K562 (cell line): ENCODE measurements around the gene GATAD2B. TPM values are rescaled to one million over a fixed set of nuclear protein-coding genes. Genes with fewer than 3 reads are reported as not detected.

Experiments
- BMI1 ChIP-seq: fragments of 150-350 bp; IDR thresholded peaks from 2 replicates; pipeline ENCODE4 v1.6.1; 2014; ENCODE audit warnings: low read length
- CAMTA2 ChIP-seq: fragments of 250-450 bp; sonication (Bioruptor Pico); conservative IDR thresholded peaks from 2 replicates; pipeline ENCODE4 v1.5.1; 2022
- CBFA2T2 ChIP-seq: fragments of 450-650 bp; conservative IDR thresholded peaks from 2 replicates; pipeline ENCODE4 v1.6.1; 2017; ENCODE audit warnings: mild to moderate bottlenecking
- CCAR2 ChIP-seq: fragments of 200-400 bp; formaldehyde crosslinking; IDR thresholded peaks from 2 replicates; pipeline ENCODE4 v1.6.1; 2017; ENCODE audit warnings: mild to moderate bottlenecking, low read depth, low read length
- EZH2 ChIP-seq: IDR thresholded peaks from 2 replicates; pipeline ENCODE4 v1.6.1; 2012; ENCODE audit warnings: low read depth, mild to moderate bottlenecking, inconsistent platforms, low read length, borderline replicate concordance
- FOXJ3 ChIP-seq: sonication (generic); formaldehyde crosslinking; IDR thresholded peaks from 2 replicates; pipeline ENCODE4 v1.4.0; 2020; ENCODE audit warnings: mild to moderate bottlenecking, missing genetic modification reagents
- HCFC1 ChIP-seq: IDR thresholded peaks from 2 replicates; pipeline ENCODE4 v1.6.1; 2012; ENCODE audit warnings: low read depth, low read length, improper control_type of control experiment
- KDM4B ChIP-seq, 2 experiments: fragments of 450-650 bp in 1 of 2; sonication (generic) in 1 of 2; IDR thresholded peaks; 2 replicates each; pipeline ENCODE4 v1.6.1; 2016 to 2017; ENCODE audit warnings: borderline replicate concordance in 2 of 2, antibody characterized with exemption in 1 of 2, low read depth in 1 of 2, mild to moderate bottlenecking in 1 of 2
- MEIS2 ChIP-seq: fragments of 450-650 bp; IDR thresholded peaks from 2 replicates; pipeline ENCODE4 v1.6.1; 2014; ENCODE audit warnings: mild to moderate bottlenecking; ENCODE audit not compliant: partially characterized antibody
- MYC ChIP-seq, 2 experiments: fragments of 250-450 bp in 1 of 2; sonication (Bioruptor Pico) in 1 of 2; IDR thresholded peaks; 2 replicates each; pipeline versions ENCODE4 v1.5.1 to v1.6.1; 2012 to 2021; ENCODE audit warnings: low read depth in 2 of 2, borderline replicate concordance in 1 of 2, improper control_type of control experiment in 1 of 2, low read length in 1 of 2, mild to moderate bottlenecking in 1 of 2, moderate library complexity in 1 of 2
- RBM14 ChIP-seq: fragments of 200-400 bp; formaldehyde crosslinking; IDR thresholded peaks from 2 replicates; pipeline ENCODE4 v1.6.1; 2018; ENCODE audit warnings: low read depth, mild to moderate bottlenecking, low read length, moderate library complexity, borderline replicate concordance; ENCODE audit not compliant: insufficient read depth
- ZNF165 ChIP-seq: fragments of 250-450 bp; sonication (Bioruptor Pico); IDR thresholded peaks from 2 replicates; pipeline ENCODE4 v1.4.0; 2020; ENCODE audit warnings: borderline replicate concordance
- ZNF586 ChIP-seq: fragments of 450-650 bp; formaldehyde crosslinking; conservative IDR thresholded peaks from 2 replicates; pipeline ENCODE4 v1.4.0; 2020; ENCODE audit warnings: mild to moderate bottlenecking, moderate library complexity
- polyA plus RNA-seq, 8 experiments: library from polyadenylated mRNA; depleted of rRNA in 4 of 8; stranded (reverse) in 5 of 8; unstranded in 3 of 8; fragments of >200 nt; fragmentation: Nextera tagmentation in 2 of 8; fragmentation: Illumina TruSeq in 1 of 8; extraction: Ambion mirVana in 2 of 8; extraction: Trizol in 1 of 8; gene quantifications; 2 replicates each; pipeline versions ENCODE4 v1.2.1 to v1.2.3, GENCODE V29; 2011 to 2014; ENCODE audit warnings: inconsistent platforms in 1 of 8, missing spikeins in 1 of 8
- total RNA-seq, 7 experiments: library from RNA; depleted of rRNA in 6 of 7; stranded (reverse); fragments of >200 nt in 6 of 7; fragmentation: Illumina TruSeq in 2 of 7; extraction: Trizol in 2 of 7; gene quantifications; 2 replicates each; pipeline versions ENCODE4 v1.2.1 to v1.2.3, GENCODE V29; 2011 to 2021; ENCODE audit warnings: low replicate concordance in 1 of 7
- TF ChIP-seq, protein P1 (sequence below): fragments of 250-450 bp; sonication (Bioruptor Pico); IDR thresholded peaks from 2 replicates; pipeline ENCODE4 v1.5.0; 2021
- TF ChIP-seq, protein P2 (sequence below): fragments of 250-450 bp; sonication (Bioruptor Pico); IDR thresholded peaks from 2 replicates; pipeline ENCODE4 v1.5.0; 2020; ENCODE audit warnings: mild to moderate bottlenecking, borderline replicate concordance
- TF ChIP-seq, protein P3 (sequence below): fragments of 250-450 bp; sonication (Bioruptor Pico); IDR thresholded peaks from 2 replicates; pipeline ENCODE4 v1.8.0; 2022; ENCODE audit warnings: moderate library complexity, mild to moderate bottlenecking, inconsistent platforms
- TF ChIP-seq, protein P4 (sequence below): sonication (generic); formaldehyde crosslinking; IDR thresholded peaks from 2 replicates; pipeline ENCODE4 v1.8.1; 2023; ENCODE audit warnings: missing genetic modification reagents, mild to moderate bottlenecking, borderline replicate concordance

Gene GATAD2B
- total and polyA plus RNA-seq, 9 of the 15 experiments (the other 6 are each of a cell fraction or from before 2014, with no cell fraction given) = 1.5 to 40.2 (median 4.9) TPM

DNA sequence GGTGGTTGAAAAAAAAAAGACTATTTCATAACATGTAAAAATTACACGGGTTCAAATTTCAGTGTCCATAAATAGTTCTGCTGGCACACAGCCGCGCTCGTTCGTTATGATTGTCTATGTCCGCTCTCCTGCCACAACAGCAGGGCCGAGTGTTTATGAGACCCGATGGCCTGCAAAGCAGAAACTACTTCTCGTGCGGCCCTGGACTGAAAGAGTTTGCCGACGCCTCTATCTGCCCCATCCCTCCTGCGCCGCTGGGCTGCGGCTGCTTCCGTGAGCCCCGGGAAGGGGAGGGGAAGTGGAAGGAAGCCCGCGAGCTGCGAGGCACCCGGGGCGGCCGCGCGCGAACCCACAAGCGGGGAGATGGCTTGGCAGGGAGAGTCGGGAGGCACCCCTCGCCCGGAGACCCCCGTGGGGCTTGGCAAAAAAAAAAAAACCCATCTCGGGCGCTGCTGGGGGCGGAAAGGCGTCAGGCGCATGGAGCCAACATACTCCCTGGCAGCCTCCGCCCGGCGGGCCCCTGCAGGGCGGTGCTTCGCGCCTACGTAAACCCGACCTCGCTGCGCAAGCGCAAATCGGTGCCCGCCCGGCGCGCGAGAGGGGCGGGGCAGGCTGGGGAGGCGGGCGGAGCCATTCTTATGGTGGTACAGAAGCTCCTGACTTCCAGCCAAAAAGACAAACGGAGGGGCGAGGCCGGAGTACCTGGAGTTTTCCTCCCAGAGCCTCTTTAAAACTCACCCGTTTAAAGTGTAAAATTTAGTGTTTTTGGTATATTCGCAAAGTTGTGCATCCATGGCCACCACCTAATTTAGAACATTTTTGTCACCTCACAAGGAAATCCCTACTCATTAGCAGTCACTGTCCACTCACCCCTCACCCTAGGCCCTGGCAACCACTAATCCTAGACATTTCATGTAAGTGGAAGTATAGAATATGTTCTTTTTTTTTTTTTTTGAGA lies 139.3 kb downstream of the GATAD2B start (continued):
- TF ChIP-seq CBFA2T2 (no peak), CAMTA2 (CRISPR knock-in tag) (no peak), CCAR2 (no peak), HCFC1 (no peak), FOXJ3 (CRISPR knock-in tag) (no peak), ZNF586 (CRISPR knock-in tag) (no peak), EZH2 (no peak), KDM4B (IDR thresholded peaks at IDR 0.05; ENCODE audit: borderline replicate concordance in 2 of 2, low read depth in 1 of 2) (0 out of 4 replicates have a peak, but pooled peaks of 1 of the 2 experiments have one; percentile 47), MYC (IDR thresholded peaks at IDR 0.05; ENCODE audit: low read depth, low read length) (peak; percentile 74), MYC (CRISPR knock-in tag; IDR thresholded peaks at IDR 0.05; ENCODE audit: borderline replicate concordance, low read depth) (no peak), ZNF165 (no peak), MEIS2 (peak; percentile 54), BMI1 (no peak), RBM14 (no peak)
- TF ChIP-seq, protein P1, sequence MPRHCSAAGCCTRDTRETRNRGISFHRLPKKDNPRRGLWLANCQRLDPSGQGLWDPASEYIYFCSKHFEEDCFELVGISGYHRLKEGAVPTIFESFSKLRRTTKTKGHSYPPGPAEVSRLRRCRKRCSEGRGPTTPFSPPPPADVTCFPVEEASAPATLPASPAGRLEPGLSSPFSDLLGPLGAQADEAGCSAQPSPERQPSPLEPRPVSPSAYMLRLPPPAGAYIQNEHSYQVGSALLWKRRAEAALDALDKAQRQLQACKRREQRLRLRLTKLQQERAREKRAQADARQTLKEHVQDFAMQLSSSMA = no peak
- TF ChIP-seq, protein P2, sequence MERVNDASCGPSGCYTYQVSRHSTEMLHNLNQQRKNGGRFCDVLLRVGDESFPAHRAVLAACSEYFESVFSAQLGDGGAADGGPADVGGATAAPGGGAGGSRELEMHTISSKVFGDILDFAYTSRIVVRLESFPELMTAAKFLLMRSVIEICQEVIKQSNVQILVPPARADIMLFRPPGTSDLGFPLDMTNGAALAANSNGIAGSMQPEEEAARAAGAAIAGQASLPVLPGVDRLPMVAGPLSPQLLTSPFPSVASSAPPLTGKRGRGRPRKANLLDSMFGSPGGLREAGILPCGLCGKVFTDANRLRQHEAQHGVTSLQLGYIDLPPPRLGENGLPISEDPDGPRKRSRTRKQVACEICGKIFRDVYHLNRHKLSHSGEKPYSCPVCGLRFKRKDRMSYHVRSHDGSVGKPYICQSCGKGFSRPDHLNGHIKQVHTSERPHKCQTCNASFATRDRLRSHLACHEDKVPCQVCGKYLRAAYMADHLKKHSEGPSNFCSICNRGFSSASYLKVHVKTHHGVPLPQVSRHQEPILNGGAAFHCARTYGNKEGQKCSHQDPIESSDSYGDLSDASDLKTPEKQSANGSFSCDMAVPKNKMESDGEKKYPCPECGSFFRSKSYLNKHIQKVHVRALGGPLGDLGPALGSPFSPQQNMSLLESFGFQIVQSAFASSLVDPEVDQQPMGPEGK (CRISPR knock-in tag) = no peak
- TF ChIP-seq, protein P3, sequence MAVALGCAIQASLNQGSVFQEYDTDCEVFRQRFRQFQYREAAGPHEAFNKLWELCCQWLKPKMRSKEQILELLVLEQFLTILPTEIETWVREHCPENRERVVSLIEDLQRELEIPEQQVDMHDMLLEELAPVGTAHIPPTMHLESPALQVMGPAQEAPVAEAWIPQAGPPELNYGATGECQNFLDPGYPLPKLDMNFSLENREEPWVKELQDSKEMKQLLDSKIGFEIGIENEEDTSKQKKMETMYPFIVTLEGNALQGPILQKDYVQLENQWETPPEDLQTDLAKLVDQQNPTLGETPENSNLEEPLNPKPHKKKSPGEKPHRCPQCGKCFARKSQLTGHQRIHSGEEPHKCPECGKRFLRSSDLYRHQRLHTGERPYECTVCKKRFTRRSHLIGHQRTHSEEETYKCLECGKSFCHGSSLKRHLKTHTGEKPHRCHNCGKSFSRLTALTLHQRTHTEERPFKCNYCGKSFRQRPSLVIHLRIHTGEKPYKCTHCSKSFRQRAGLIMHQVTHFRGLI = no peak
- TF ChIP-seq, protein P4, sequence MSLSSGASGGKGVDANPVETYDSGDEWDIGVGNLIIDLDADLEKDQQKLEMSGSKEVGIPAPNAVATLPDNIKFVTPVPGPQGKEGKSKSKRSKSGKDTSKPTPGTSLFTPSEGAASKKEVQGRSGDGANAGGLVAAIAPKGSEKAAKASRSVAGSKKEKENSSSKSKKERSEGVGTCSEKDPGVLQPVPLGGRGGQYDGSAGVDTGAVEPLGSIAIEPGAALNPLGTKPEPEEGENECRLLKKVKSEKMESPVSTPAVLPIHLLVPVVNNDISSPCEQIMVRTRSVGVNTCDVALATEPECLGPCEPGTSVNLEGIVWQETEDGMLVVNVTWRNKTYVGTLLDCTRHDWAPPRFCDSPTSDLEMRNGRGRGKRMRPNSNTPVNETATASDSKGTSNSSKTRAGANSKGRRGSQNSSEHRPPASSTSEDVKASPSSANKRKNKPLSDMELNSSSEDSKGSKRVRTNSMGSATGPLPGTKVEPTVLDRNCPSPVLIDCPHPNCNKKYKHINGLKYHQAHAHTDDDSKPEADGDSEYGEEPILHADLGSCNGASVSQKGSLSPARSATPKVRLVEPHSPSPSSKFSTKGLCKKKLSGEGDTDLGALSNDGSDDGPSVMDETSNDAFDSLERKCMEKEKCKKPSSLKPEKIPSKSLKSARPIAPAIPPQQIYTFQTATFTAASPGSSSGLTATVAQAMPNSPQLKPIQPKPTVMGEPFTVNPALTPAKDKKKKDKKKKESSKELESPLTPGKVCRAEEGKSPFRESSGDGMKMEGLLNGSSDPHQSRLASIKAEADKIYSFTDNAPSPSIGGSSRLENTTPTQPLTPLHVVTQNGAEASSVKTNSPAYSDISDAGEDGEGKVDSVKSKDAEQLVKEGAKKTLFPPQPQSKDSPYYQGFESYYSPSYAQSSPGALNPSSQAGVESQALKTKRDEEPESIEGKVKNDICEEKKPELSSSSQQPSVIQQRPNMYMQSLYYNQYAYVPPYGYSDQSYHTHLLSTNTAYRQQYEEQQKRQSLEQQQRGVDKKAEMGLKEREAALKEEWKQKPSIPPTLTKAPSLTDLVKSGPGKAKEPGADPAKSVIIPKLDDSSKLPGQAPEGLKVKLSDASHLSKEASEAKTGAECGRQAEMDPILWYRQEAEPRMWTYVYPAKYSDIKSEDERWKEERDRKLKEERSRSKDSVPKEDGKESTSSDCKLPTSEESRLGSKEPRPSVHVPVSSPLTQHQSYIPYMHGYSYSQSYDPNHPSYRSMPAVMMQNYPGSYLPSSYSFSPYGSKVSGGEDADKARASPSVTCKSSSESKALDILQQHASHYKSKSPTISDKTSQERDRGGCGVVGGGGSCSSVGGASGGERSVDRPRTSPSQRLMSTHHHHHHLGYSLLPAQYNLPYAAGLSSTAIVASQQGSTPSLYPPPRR = no peak
